Gastroesophageal sphincter (tissue), 4 donors: ENCODE measurements around the gene MBL2. TPM values are rescaled to one million over a fixed set of nuclear protein-coding genes. Genes with fewer than 3 reads are reported as not detected.

ENCODE experiments used
- ATAC-seq: fragments of 150-250 bp; one replicate; pipeline ENCODE4 v1.9.1; 2016; ENCODE audit warnings: mild to moderate bottlenecking, moderate library complexity
- H3K27ac ChIP-seq, 4 donors: fragments of 200-600 bp; sonication (generic) in 3 of 4; 1 replicate in 3 of 4; 2 replicates in 1 of 4; pipeline ENCODE4 v1.5.1; 2016 to 2019
- H3K27me3 ChIP-seq: fragments of 200-600 bp; sonication (generic); one replicate; pipeline ENCODE4 v1.5.1; 2019
- H3K36me3 ChIP-seq, 2 donors: fragments of 200-600 bp; sonication (generic); one replicate each; pipeline ENCODE4 v1.5.1; 2019; ENCODE audit warnings: control low read depth in 1 of 2
- H3K4me1 ChIP-seq, 3 donors: fragments of 200-600 bp; sonication (generic); 1 replicate in 2 of 3; 2 replicates in 1 of 3; pipeline ENCODE4 v1.5.1; 2016 to 2019; ENCODE audit warnings: control low read depth in 2 of 3
- H3K4me3 ChIP-seq, 2 donors: fragments of 200-600 bp; sonication (generic); one replicate each; pipeline ENCODE4 v1.5.1; 2019; ENCODE audit warnings: mild to moderate bottlenecking in 1 of 2, moderate library complexity in 1 of 2
- H3K9me3 ChIP-seq, 3 donors: fragments of 200-600 bp; sonication (generic); one replicate each; pipeline ENCODE4 v1.5.1; 2017 to 2019; ENCODE audit warnings: control low read depth in 2 of 3
- EP300 ChIP-seq: sonication (generic); formaldehyde crosslinking; IDR thresholded peaks from one replicate; pipeline ENCODE4 v1.6.1; 2017; ENCODE audit warnings: antibody characterized with exemption, mild to moderate bottlenecking
- POLR2A ChIP-seq, 2 donors: fragments of 450-650 bp; IDR thresholded peaks; one replicate each; pipeline ENCODE4 v1.6.1; 2017; ENCODE audit warnings: antibody characterized with exemption in 2 of 2, mild to moderate bottlenecking in 2 of 2, moderate library complexity in 1 of 2
- POLR2AphosphoS5 ChIP-seq: sonication (generic); formaldehyde crosslinking; IDR thresholded peaks from one replicate; pipeline ENCODE4 v1.6.1; 2017; ENCODE audit warnings: antibody characterized with exemption
- WGBS, 2 donors: methylation state at CpG; one replicate each; pipeline ENCODE4 v1.1.5; 2018; ENCODE audit warnings: low coverage in 1 of 2; 5-methylcytosine and 5-hydroxymethylcytosine counted together
- total RNA-seq, 4 donors: library from RNA; depleted of rRNA; stranded (reverse); fragments of >200 nt; gene quantifications; one replicate each; pipeline ENCODE4 v1.1.0, GENCODE V29; 2016
- TF ChIP-seq, protein P1 (sequence below), 4 experiments: fragments of 200-600 bp in 2 of 4; fragments of 450-650 bp in 2 of 4; sonication (generic) in 1 of 4; IDR thresholded peaks; one replicate each; pipeline ENCODE4 v1.5.1; 2017 to 2019; ENCODE audit warnings: antibody characterized with exemption in 4 of 4, mild to moderate bottlenecking in 2 of 4, moderate library complexity in 2 of 4

MBL2 gene
- total RNA-seq, 4 donors from 2014 or later, result not detected

DNA sequence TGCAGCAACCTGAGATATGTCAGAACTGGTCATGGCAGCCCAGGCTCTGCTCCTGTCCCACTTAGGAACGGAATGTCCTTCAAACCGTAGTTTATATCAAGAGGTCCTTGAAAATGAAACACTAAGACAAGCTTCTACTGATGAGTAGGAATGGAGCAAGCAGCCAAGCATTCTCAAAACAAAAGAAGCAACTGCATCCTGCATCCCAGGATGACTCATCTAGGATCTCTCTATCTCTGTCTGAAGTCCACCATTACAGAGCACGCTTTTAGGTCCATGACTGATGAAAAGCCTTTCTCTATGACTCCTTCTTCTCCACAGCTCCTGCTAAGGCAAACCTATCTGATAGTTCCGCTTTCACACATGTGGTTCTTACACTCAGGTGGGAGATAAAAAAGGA, 16.3 kb downstream of the MBL2 start:
- Histone ChIP-seq H3K4me1 (no peaks in the 10 kb centered on the region), H3K27me3 (no peaks in the 10 kb centered on the region), H3K4me3 (no peak overlapping the region), H3K27ac (no peak overlapping the region), H3K9me3 (no peaks in the 10 kb centered on the region), H3K36me3 (no peaks in the 10 kb centered on the region)
- TF ChIP-seq POLR2A (IDR thresholded peaks at IDR 0.05) (no peak), EP300 (no peak), POLR2AphosphoS5 (no peak)
- TF ChIP-seq, protein P1, sequence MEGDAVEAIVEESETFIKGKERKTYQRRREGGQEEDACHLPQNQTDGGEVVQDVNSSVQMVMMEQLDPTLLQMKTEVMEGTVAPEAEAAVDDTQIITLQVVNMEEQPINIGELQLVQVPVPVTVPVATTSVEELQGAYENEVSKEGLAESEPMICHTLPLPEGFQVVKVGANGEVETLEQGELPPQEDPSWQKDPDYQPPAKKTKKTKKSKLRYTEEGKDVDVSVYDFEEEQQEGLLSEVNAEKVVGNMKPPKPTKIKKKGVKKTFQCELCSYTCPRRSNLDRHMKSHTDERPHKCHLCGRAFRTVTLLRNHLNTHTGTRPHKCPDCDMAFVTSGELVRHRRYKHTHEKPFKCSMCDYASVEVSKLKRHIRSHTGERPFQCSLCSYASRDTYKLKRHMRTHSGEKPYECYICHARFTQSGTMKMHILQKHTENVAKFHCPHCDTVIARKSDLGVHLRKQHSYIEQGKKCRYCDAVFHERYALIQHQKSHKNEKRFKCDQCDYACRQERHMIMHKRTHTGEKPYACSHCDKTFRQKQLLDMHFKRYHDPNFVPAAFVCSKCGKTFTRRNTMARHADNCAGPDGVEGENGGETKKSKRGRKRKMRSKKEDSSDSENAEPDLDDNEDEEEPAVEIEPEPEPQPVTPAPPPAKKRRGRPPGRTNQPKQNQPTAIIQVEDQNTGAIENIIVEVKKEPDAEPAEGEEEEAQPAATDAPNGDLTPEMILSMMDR (IDR thresholded peaks at IDR 0.05), result no peak
- ATAC-seq, result no peak
- WGBS, 2 donors, result 86 to 90% methylated on average over 2 of the region's 4 CpGs

DNA sequence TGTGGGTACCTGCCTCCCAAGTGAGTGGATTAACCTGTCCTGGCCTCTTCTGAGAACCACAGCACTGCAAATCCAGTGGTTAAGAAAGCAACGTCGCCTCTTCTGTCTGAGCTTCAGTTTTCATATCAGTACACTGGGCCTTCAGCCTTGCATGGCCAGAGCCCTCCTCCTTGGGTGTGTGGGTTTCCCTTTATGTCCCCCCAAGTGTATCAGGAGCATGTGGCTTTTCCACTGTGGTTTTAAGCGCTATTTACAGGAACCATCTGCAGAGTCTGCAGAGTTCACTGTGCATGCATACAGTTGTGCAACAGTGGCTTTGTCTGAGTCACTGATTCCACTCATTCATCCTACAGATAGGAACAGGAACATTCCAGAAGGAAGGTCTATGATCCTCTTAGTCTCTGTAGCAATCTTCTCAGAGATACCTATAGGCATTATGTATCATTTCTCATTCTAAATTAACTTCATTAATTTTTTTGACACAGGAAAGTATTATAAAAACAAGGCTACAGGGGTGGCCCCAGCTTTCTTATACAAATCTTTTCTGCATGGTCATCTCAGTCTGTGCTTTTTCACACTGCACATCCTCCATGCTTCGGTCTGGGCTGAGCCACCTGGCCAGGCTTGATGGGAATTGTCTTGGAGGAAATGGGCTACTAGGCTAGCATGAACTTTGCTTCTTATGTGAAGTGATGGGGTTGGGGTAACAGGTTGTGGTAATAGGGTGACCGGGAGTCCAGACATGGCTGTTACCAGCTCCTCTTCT, 17.1 kb downstream of the MBL2 start:
- H3K4me1 ChIP-seq, result no peaks in the 10 kb centered on the region
- no peak for ATAC-seq
- H3K27ac ChIP-seq, result no peak overlapping the region
- TF ChIP-seq POLR2AphosphoS5, result no peak
- no peak for TF ChIP-seq EP300
- TF ChIP-seq, protein P1 (IDR thresholded peaks at IDR 0.05), result no peak
- no peak for TF ChIP-seq POLR2A (IDR thresholded peaks at IDR 0.05)
- 74 to 79% methylated on average over 4 to 5 of the region's 5 CpGs for WGBS, 2 donors
- H3K4me3 ChIP-seq, result no peak overlapping the region
- H3K9me3 ChIP-seq, result no peaks in the 10 kb centered on the region
- H3K27me3 ChIP-seq, result no peaks in the 10 kb centered on the region
- H3K36me3 ChIP-seq, result no peaks in the 10 kb centered on the region

DNA sequence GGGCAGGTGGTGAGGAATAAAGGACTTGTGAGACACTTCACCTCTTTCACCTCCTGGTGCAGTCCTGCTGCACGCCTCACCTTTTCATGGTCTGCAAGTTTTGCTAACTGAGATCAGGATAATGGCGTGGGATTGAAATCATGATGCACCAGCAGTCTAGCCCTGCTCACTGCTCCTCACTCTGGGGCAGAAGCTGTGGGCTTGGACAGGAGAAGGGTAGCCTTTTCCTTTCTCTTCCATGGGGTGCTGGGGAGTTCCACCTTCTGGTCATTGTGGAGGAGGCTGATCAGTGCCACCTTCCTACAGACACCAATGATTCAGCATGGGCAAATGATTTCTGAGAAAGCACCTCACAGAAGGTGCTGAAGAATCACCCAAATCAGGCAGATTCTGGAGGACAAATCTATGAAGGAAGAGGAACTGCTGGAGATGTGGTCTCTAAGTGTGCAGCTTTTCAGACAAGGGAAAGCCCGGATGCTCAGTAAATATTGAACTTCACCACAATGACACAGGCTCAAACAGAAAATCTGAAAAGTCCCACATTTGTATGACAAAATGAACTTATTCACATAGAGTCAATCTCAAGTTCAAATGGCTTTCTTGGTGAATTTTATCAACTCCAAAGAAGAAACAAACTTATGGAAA, 19.7 kb downstream of the MBL2 start:
- Histone ChIP-seq H3K4me3 (no peak overlapping the region), H3K27ac (no peak overlapping the region), H3K9me3 (no peaks in the 10 kb centered on the region), H3K36me3 (no peaks in the 10 kb centered on the region), H3K4me1 (no peaks in the 10 kb centered on the region), H3K27me3 (no peaks in the 10 kb centered on the region)
- TF ChIP-seq, protein P1 (IDR thresholded peaks at IDR 0.05), result no peak
- TF ChIP-seq POLR2A (IDR thresholded peaks at IDR 0.05) (no peak), EP300 (no peak), POLR2AphosphoS5 (no peak)
- ATAC-seq, result no peak
- 88 to 97% methylated on average over 1 to 3 of the region's 3 CpGs for WGBS, 2 donors

DNA sequence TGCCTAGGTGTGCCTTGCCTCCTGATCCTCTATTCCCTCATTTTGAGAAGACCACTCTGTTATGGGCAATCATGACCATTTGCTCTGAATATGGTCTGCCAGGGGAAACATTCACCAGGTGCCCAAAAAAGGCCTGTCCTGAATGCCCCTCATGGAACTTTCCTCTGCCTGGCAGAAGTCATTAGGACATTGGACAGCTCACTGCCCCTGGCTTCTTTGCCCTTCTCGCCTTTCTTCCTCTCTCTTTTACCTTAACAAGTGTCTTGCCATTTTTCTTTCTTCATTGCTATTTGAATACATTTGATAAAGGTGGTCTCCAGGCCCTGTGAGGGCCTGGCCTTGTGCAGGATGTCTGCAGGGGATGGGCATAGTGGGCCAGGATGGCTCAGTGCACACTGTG, 20.3 kb downstream of the MBL2 start:
- no peaks in the 10 kb centered on the region for H3K36me3 ChIP-seq
- ATAC-seq, result no peak
- H3K4me1 ChIP-seq, result no peaks in the 10 kb centered on the region
- WGBS, 2 donors, result 67% methylated on average over 1 of the region's 1 CpG; no CpG with 5 or more reads in 1 of the 2 donors
- H3K27ac ChIP-seq, result no peak overlapping the region
- no peak overlapping the region for H3K4me3 ChIP-seq
- no peaks in the 10 kb centered on the region for H3K27me3 ChIP-seq
- no peak for TF ChIP-seq EP300
- TF ChIP-seq POLR2A (IDR thresholded peaks at IDR 0.05), result no peak
- TF ChIP-seq, protein P1 (IDR thresholded peaks at IDR 0.05), result no peak
- no peaks in the 10 kb centered on the region for H3K9me3 ChIP-seq

DNA sequence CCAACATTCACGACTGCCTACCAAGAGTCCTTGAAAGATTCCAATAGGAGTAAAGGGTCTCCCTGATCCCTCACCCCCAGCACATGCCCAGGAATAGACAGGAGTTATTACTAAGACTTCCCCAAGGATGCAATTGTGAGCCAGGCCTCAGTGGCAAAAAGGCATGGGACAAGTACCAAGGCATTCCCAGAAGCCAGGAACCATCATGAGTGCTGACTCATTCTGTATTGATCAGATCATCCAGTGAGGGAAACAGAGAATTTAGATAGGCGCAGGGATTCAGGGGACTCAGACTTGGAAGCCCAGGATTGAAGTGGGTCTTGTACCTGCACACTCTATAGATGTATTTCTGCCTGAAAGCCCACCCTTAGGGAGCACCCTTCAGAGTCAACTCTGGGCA, 21.2 kb downstream of the MBL2 start:
- Histone ChIP-seq H3K9me3 (no peaks in the 10 kb centered on the region), H3K27me3 (no peaks in the 10 kb centered on the region), H3K36me3 (no peaks in the 10 kb centered on the region), H3K4me1 (no peaks in the 10 kb centered on the region), H3K4me3 (no peak overlapping the region), H3K27ac (no peak overlapping the region)
- no peak for ATAC-seq
- WGBS, 2 donors, result 17% methylated on average over 1 of the region's 2 CpGs; no CpG with 5 or more reads in 1 of the 2 donors
- no peak for TF ChIP-seq POLR2AphosphoS5
- TF ChIP-seq, protein P1 (IDR thresholded peaks at IDR 0.05), result no peak
